Hepatocyte (in vitro differentiated cells): ENCODE results near the gene ZBTB7C.

ENCODE experiments used
- EZH2 ChIP-seq: fragments of 200-600 bp; sonication (generic); IDR thresholded peaks from 2 replicates; pipeline ENCODE4 v1.6.1; 2016; ENCODE audit warnings: antibody characterized with exemption, mild to moderate bottlenecking, borderline replicate concordance
- TF ChIP-seq, protein P1 (sequence below): fragments of 200-600 bp; sonication (generic); IDR thresholded peaks from 2 replicates; pipeline ENCODE4 v1.5.1; 2016; ENCODE audit warnings: antibody characterized with exemption, mild to moderate bottlenecking; ENCODE audit not compliant: poor library complexity

DNA sequence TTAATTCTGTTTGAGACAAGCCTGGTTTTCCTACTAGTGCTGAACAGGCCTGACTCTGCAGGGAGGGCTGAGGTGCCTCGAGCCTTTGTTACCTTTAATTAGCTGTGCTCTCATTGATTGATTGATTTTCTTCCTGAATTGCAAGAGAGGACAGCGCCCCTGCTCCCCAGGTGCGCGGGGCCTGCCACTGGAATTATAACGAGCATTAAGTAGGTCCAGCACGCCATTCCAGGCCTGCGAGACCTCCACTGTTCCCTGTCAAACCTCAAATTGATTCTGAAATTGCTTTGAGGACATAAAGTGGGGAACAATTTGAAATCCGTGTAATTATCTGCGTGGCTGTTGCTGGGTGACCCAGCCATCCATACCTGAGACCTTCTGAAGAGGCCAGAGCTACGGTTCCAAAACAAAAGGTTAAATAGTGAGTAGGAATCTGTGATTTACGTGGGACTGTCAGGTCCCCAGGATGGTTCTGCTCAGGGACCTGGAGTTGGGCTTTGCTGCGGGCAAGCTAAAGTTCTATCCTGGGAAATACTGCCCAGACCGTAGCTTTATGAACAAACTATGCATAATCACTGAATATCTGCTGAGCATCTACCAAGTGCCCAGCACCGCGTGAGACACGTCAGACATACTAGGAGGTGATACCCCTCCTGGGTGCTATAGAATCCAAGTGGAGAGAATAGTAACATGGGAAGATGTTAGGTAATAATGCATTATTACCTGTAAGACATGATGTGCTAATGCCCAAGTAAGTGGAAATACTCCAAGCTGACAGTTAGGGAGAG is 104.1 kb downstream of the ZBTB7C start:
- TF ChIP-seq, protein P1, sequence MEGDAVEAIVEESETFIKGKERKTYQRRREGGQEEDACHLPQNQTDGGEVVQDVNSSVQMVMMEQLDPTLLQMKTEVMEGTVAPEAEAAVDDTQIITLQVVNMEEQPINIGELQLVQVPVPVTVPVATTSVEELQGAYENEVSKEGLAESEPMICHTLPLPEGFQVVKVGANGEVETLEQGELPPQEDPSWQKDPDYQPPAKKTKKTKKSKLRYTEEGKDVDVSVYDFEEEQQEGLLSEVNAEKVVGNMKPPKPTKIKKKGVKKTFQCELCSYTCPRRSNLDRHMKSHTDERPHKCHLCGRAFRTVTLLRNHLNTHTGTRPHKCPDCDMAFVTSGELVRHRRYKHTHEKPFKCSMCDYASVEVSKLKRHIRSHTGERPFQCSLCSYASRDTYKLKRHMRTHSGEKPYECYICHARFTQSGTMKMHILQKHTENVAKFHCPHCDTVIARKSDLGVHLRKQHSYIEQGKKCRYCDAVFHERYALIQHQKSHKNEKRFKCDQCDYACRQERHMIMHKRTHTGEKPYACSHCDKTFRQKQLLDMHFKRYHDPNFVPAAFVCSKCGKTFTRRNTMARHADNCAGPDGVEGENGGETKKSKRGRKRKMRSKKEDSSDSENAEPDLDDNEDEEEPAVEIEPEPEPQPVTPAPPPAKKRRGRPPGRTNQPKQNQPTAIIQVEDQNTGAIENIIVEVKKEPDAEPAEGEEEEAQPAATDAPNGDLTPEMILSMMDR, result no peak
- TF ChIP-seq EZH2, result no peak
